GM21390 (cell line): ENCODE results near the gene MEAK7.
A peak's percentile ranks its signal among the peaks of the same experiment; 100 is the strongest.

Experiments used
- ATAC-seq: cut with Tn5 transposase; IDR thresholded peaks from one replicate; pipeline ENCODE4 v1.9.1; 2021; ENCODE audit not compliant: unreplicated experiment

The MEAK7 gene

GRCh38 chr16:84504420-84505248 is at the start of gene MEAK7:
Gene MEAK7, minus strand, starts transcription at chr16:84504659. Its CDS starts 6,573 bp downstream, at chr16:84498086.
- ATAC-seq = peak; percentile 93

- ATAC-seq = no peak
These were observed 49.5 kb upstream of the MEAK7 start for GRCh38 chr16:84553873-84554399.

- ATAC-seq = no peak
These were observed 47.7 kb upstream of the MEAK7 start for GRCh38 chr16:84552135-84552534.

GRCh38 chr16:84550096-84550495 is 45.6 kb upstream of the MEAK7 start:
- no peak for ATAC-seq

- no peak for ATAC-seq
These were observed 44.7 kb upstream of the MEAK7 start for GRCh38 chr16:84548971-84549844.

- ATAC-seq = no peak
These were observed 44.0 kb upstream of the MEAK7 start for GRCh38 chr16:84548508-84548907.

- ATAC-seq = no peak
These were observed 43.1 kb upstream of the MEAK7 start for GRCh38 chr16:84547546-84548061.

- ATAC-seq = no peak
These were observed 42.4 kb upstream of the MEAK7 start for GRCh38 chr16:84546669-84547545.

- no peak for ATAC-seq
These were observed 40.8 kb upstream of the MEAK7 start for GRCh38 chr16:84545114-84545737.

- no peak for ATAC-seq
These were observed 39.7 kb upstream of the MEAK7 start for GRCh38 chr16:84544031-84544773.

GRCh38 chr16:84543253-84543652 is 38.8 kb upstream of the MEAK7 start:
- ATAC-seq = no peak

- ATAC-seq = no peak
These were observed 37.7 kb upstream of the MEAK7 start for GRCh38 chr16:84541999-84542817.

- ATAC-seq = no peak
These were observed 35.7 kb upstream of the MEAK7 start for GRCh38 chr16:84540194-84540593.

- no peak for ATAC-seq
These were observed 33.9 kb upstream of the MEAK7 start for GRCh38 chr16:84538222-84538840.

GRCh38 chr16:84537491-84538151 is 33.2 kb upstream of the MEAK7 start:
- no peak for ATAC-seq

- no peak for ATAC-seq
These were observed 31.4 kb upstream of the MEAK7 start for GRCh38 chr16:84535851-84536250.

GRCh38 chr16:84535408-84535807 is 30.9 kb upstream of the MEAK7 start:
- no peak for ATAC-seq

GRCh38 chr16:84534815-84535214 is 30.4 kb upstream of the MEAK7 start:
- no peak for ATAC-seq
